HepG2 (cell line): ENCODE measurements around the gene PARD3. TPM values are rescaled to one million over a fixed set of nuclear protein-coding genes. Genes with fewer than 3 reads are reported as not detected.

ENCODE experiments used
- ATAC-seq: fragments of 200-7000 bp; cut with Tn5 transposase; 3 replicates; pipeline ENCODE4 v1.9.1; 2020; ENCODE audit warnings: mild to moderate bottlenecking, moderate library complexity
- BruUV-seq: library from RNA; stranded (reverse); fragments of 400-500 nt; replicated peaks from 2 replicates; lab custom pipeline; 2021; lab: Mats Ljungman, UMichigan
- CTCF ChIA-PET: fragments of 300-600 bp; formaldehyde crosslinking; extraction: SDS; loops from one replicate; lab custom pipeline; 2021; ENCODE audit warnings: low total read pairs, inconsistent platforms, low intra/inter-chr PET ratio; lab: Yijun Ruan, JAX
- POLR2A ChIA-PET: fragments of 350-600 bp; sonication (Branson Sonifier 250); formaldehyde crosslinking; loops from one replicate; lab custom pipeline; 2020; ENCODE audit warnings: antibody characterized with exemption, inconsistent platforms; lab: Yijun Ruan, JAX
- DNase-seq: peaks from one replicate; pipeline ENCODE4 v3.0.0-alpha.2; 2015; ENCODE audit warnings: low spot score
- FAIRE-seq: peaks from 3 replicates; lab custom pipeline; 2011; peaks lifted over from hg19 to GRCh38; lab: Jason Lieb, UNC
- H2AFZ ChIP-seq: one replicate; pipeline ENCODE4 v1.6.1; 2011; ENCODE audit warnings: low read length, inconsistent platforms
- H3K27ac ChIP-seq: fragments of 300-600 bp; 3 replicates; pipeline ENCODE4 v1.8.0; 2011; ENCODE audit warnings: mixed run types, mild to moderate bottlenecking, mixed read lengths, low read length, inconsistent platforms; ENCODE audit not compliant: insufficient read depth; ENCODE audit errors: extremely low read length
- H3K27me3 ChIP-seq, 2 experiments: fragments of 200-600 bp in 1 of 2; 2 replicates in 1 of 2; 3 replicates in 1 of 2; pipeline versions ENCODE4 v1.6.0 to v1.8.0; 2011; ENCODE audit warnings: low read length in 2 of 2, mild to moderate bottlenecking in 2 of 2, moderate library complexity in 2 of 2, inconsistent platforms in 1 of 2; ENCODE audit not compliant: insufficient read depth in 2 of 2, control insufficient read depth in 1 of 2
- H3K36me3 ChIP-seq, 2 experiments: fragments of 200-600 bp in 1 of 2; replicated peaks in 1 of 2; 2 replicates in 1 of 2; 3 replicates in 1 of 2; pipeline versions ENCODE4 v1.5.1 to v1.8.0; 2011; ENCODE audit warnings: low read length in 2 of 2, inconsistent platforms in 1 of 2; ENCODE audit not compliant: insufficient read depth in 2 of 2, control insufficient read depth in 1 of 2
- H3K4me1 ChIP-seq: 2 replicates; pipeline ENCODE4 v1.5.1; 2012; ENCODE audit warnings: low read length, inconsistent platforms; ENCODE audit not compliant: insufficient read depth
- H3K4me2 ChIP-seq: 2 replicates; pipeline ENCODE4 v1.6.0; 2011; ENCODE audit warnings: low read depth, low read length, inconsistent platforms
- H3K4me3 ChIP-seq, 3 experiments: fragments of 200-600 bp in 1 of 3; sonication (generic), shearing (Covaris generic) in 1 of 3; replicated peaks in 1 of 3; 2 replicates each; pipeline ENCODE4 v1.5.1; 2011 to 2016; ENCODE audit warnings: low read length in 3 of 3, inconsistent platforms in 2 of 3, low read depth in 2 of 3, mild to moderate bottlenecking in 2 of 3, control low read depth in 1 of 3, mixed read lengths in 1 of 3; ENCODE audit not compliant: insufficient read depth in 1 of 3
- H3K79me2 ChIP-seq: one replicate; pipeline ENCODE4 v1.6.1; 2011; ENCODE audit warnings: low read length, inconsistent platforms; ENCODE audit not compliant: insufficient read depth
- H3K9ac ChIP-seq: 2 replicates; pipeline ENCODE4 v1.6.0; 2011; ENCODE audit warnings: mild to moderate bottlenecking, low read depth, low read length, inconsistent platforms; ENCODE audit not compliant: insufficient read depth
- H3K9me3 ChIP-seq: 2 replicates; pipeline ENCODE4 v1.5.1; 2012; ENCODE audit warnings: mild to moderate bottlenecking, low read length
- H4K20me1 ChIP-seq: 2 replicates; pipeline ENCODE4 v1.6.0; 2011; ENCODE audit warnings: inconsistent platforms, mild to moderate bottlenecking, low read length, moderate library complexity; ENCODE audit not compliant: insufficient read depth
- BATF2 ChIP-seq: sonication (generic); formaldehyde crosslinking; IDR thresholded peaks from 2 replicates; pipeline ENCODE4 v1.8.0; 2022; ENCODE audit warnings: mild to moderate bottlenecking, missing genetic modification reagents, moderate library complexity
- GMEB1 ChIP-seq: sonication (generic); formaldehyde crosslinking; IDR thresholded peaks from 2 replicates; pipeline ENCODE4 v1.5.1; 2020; ENCODE audit warnings: missing genetic modification reagents, mild to moderate bottlenecking, borderline replicate concordance
- GZF1 ChIP-seq: sonication (generic); formaldehyde crosslinking; IDR thresholded peaks from 2 replicates; pipeline ENCODE4 v1.5.1; 2020; ENCODE audit warnings: mild to moderate bottlenecking, missing genetic modification reagents
- MBNL3 ChIP-seq: fragments of 250-450 bp; sonication (Bioruptor Pico); conservative IDR thresholded peaks from 2 replicates; pipeline ENCODE4 v1.8.0; 2022; ENCODE audit warnings: mild to moderate bottlenecking, inconsistent platforms
- PCBP2 ChIP-seq: fragments of 200-400 bp; formaldehyde crosslinking; optimal IDR thresholded peaks from 2 replicates; pipeline ENCODE3; 2018; ENCODE audit warnings: low read length, low read depth; ENCODE audit not compliant: poor library complexity, severe bottlenecking
- SCMH1 ChIP-seq: sonication (generic); formaldehyde crosslinking; IDR thresholded peaks from 2 replicates; pipeline ENCODE4 v1.9.0; 2021; ENCODE audit warnings: missing genetic modification reagents, mild to moderate bottlenecking, borderline replicate concordance
- SP2 ChIP-seq: sonication (generic); formaldehyde crosslinking; IDR thresholded peaks from 2 replicates; pipeline ENCODE4 v1.5.1; 2020; ENCODE audit warnings: mild to moderate bottlenecking, missing genetic modification reagents
- ZFP1 ChIP-seq: IDR thresholded peaks from 2 replicates; pipeline ENCODE4 v1.6.1; 2016
- ZIK1 ChIP-seq: sonication (generic); formaldehyde crosslinking; IDR thresholded peaks from 2 replicates; pipeline ENCODE4 v1.5.0; 2020; ENCODE audit warnings: mild to moderate bottlenecking, low read depth, missing genetic modification reagents, borderline replicate concordance
- ZNF276 ChIP-seq: sonication (generic); formaldehyde crosslinking; IDR thresholded peaks from 2 replicates; pipeline ENCODE4 v1.4.0; 2020; ENCODE audit warnings: mild to moderate bottlenecking, low read depth, missing genetic modification reagents
- ZNF441 ChIP-seq: sonication (generic); formaldehyde crosslinking; IDR thresholded peaks from 2 replicates; pipeline ENCODE4 v1.7.0; 2021; ENCODE audit warnings: missing genetic modification reagents, borderline replicate concordance
- ZNF549 ChIP-seq: sonication (generic); formaldehyde crosslinking; IDR thresholded peaks from 2 replicates; pipeline ENCODE4 v1.5.0; 2020; ENCODE audit warnings: missing genetic modification reagents
- ZNF768 ChIP-seq: sonication (generic); formaldehyde crosslinking; IDR thresholded peaks from 2 replicates; pipeline ENCODE4 v1.4.0; 2020; ENCODE audit warnings: missing genetic modification reagents
- WGBS: methylation state at CpG from one replicate; pipeline ENCODE4 v1.1.6; 2017; ENCODE audit warnings: low lambda C conversion rate; 5-methylcytosine and 5-hydroxymethylcytosine counted together
- in situ Hi-C: cut with HindIII; loops from 2 replicates; pipeline ENCODE4 v1.10.0; 2017; ENCODE audit warnings: low pct_unique_long_range_greater_than_20kb; ENCODE audit not compliant: extremely low pct_ligation_motif_present
- intact Hi-C: fragments of 100-400 bp; cut with micrococcal nuclease; formaldehyde crosslinking; loops from one replicate; pipeline ENCODE4 v1.10.0; 2022; ENCODE audit not compliant: unreplicated experiment
- polyA plus RNA-seq, 8 experiments: library from polyadenylated mRNA; depleted of rRNA in 3 of 8; stranded (reverse) in 7 of 8; unstranded in 1 of 8; fragments of >200 nt; fragmentation: Illumina TruSeq in 4 of 8; extraction: Trizol in 4 of 8; gene quantifications; 2 replicates each; pipeline versions ENCODE4 v1.2.1 to v1.2.3, GENCODE V29; 2011 to 2016; ENCODE audit warnings: low read depth in 4 of 8, missing spikeins in 1 of 8, mixed read lengths in 1 of 8; ENCODE audit not compliant: insufficient read depth in 1 of 8
- total RNA-seq, 5 experiments: library from RNA; depleted of rRNA; stranded (reverse); fragments of >200 nt; fragmentation: Illumina TruSeq; extraction: Trizol; gene quantifications; 2 replicates each; pipeline ENCODE4 v1.2.3, GENCODE V29; 2016; ENCODE audit warnings: low read depth in 1 of 5

Gene PARD3
- total and polyA plus RNA-seq, 2 of the 13 experiments (the other 11 are each of a cell fraction or from before 2014, with no cell fraction given) = 40.9 to 60.0 TPM

- no peak overlapping the region for H3K27ac ChIP-seq
- ATAC-seq = no peak
- no peak overlapping the region for H2AFZ ChIP-seq
- ChIA-PET POLR2A (no interaction called here), CTCF (no interaction called here)
- intact Hi-C loops (no loop called here), in situ Hi-C loops (no loop called here)
- WGBS = 87% methylated on average over 4 of the region's 4 CpGs
- no peaks in the 10 kb centered on the region for H4K20me1 ChIP-seq
- no peaks in the 10 kb centered on the region for H3K9me3 ChIP-seq
- H3K79me2 ChIP-seq = no peaks in the 10 kb centered on the region
- no peak overlapping the region for H3K9ac ChIP-seq
- DNase-seq = no peak
- no peak for TF ChIP-seq BATF2
- no peak for TF ChIP-seq ZNF768 (CRISPR knock-in tag)
- no peak for TF ChIP-seq GMEB1 (CRISPR knock-in tag)
- no peak for TF ChIP-seq MBNL3 (CRISPR knock-in tag)
- no peak for TF ChIP-seq ZFP1
- TF ChIP-seq PCBP2 = no peak
- no peak for TF ChIP-seq ZNF549
- no peak for TF ChIP-seq GZF1 (CRISPR knock-in tag)
- no peak for TF ChIP-seq ZIK1 (CRISPR knock-in tag)
- no peak for TF ChIP-seq SP2 (CRISPR knock-in tag)
- no peak for TF ChIP-seq SCMH1 (CRISPR knock-in tag)
- TF ChIP-seq ZNF441 (CRISPR knock-in tag) = no peak
- no peak for TF ChIP-seq ZNF276
- no peak for FAIRE-seq
- H3K4me2 ChIP-seq = no peak overlapping the region
- H3K4me1 ChIP-seq = peaks cover 19% of the 10 kb centered on the region
- H3K4me3 ChIP-seq = no peak overlapping the region
- H3K36me3 ChIP-seq = no peaks in the 10 kb centered on the region
- no TSS peak for BruUV-seq
- no peaks in the 10 kb centered on the region for H3K27me3 ChIP-seq
Measured at GRCh38 chr10:34415039-34415438, 400.1 kb downstream of the PARD3 start.
